ENCODE results near the gene PHLDB1.
"Not testable (repeated sequence)": the region's sequence is repeated elsewhere in the genome, so short reads cannot be mapped to it uniquely, and the experiment has no call there.

The PHLDB1 gene

GRCh38 chr11:118606157-118606843 is 1.1 kb upstream of the PHLDB1 start:
- no peak for FAIRE-seq

- FAIRE-seq: no peak
Observed at GRCh38 chr11:118606844-118607228, 579 bp upstream of the PHLDB1 start.

GRCh38 chr11:118608360-118609227 is 1.2 kb downstream of the PHLDB1 start:
- no peak for FAIRE-seq

- no peak for FAIRE-seq
Observed at GRCh38 chr11:118609380-118610224, 2.2 kb downstream of the PHLDB1 start.

GRCh38 chr11:118610225-118610772 is 2.9 kb downstream of the PHLDB1 start:
- FAIRE-seq: no peak

GRCh38 chr11:118610773-118611432 is 3.5 kb downstream of the PHLDB1 start:
- FAIRE-seq: no peak

- FAIRE-seq: not testable (repeated sequence)
Observed at GRCh38 chr11:118611433-118611795, 4.0 kb downstream of the PHLDB1 start.

GRCh38 chr11:118612378-118612777 is 5.0 kb downstream of the PHLDB1 start:
- no peak for FAIRE-seq

GRCh38 chr11:118614511-118614910 is 7.1 kb downstream of the PHLDB1 start:
- no peak for FAIRE-seq

GRCh38 chr11:118615282-118615975 is 8.0 kb downstream of the PHLDB1 start:
- FAIRE-seq: no peak

- no peak for FAIRE-seq
Observed at GRCh38 chr11:118615976-118616371, 8.6 kb downstream of the PHLDB1 start.

GRCh38 chr11:118618115-118618990 is 10.9 kb downstream of the PHLDB1 start:
- FAIRE-seq: no peak

GRCh38 chr11:118618991-118619375 is 11.6 kb downstream of the PHLDB1 start:
- FAIRE-seq: no peak

GRCh38 chr11:118619444-118620197 is 12.2 kb downstream of the PHLDB1 start:
- FAIRE-seq: no peak

- FAIRE-seq: no peak
Observed at GRCh38 chr11:118620529-118621070, 13.2 kb downstream of the PHLDB1 start.

- no peak for FAIRE-seq
Observed at GRCh38 chr11:118621071-118621783, 13.8 kb downstream of the PHLDB1 start.

- no peak for FAIRE-seq
Observed at GRCh38 chr11:118621784-118622375, 14.5 kb downstream of the PHLDB1 start.

All from colon (tissue), 2 donors.